Parathyroid adenoma (tissue), 2 donors: ENCODE data around the gene FIGNL1.

Experiments used
- H2AFZ ChIP-seq: fragments of 300-600 bp; sonication (generic); one replicate; pipeline ENCODE4 v1.7.0; 2017; ENCODE audit warnings: antibody characterized with exemption, mild to moderate bottlenecking
- H3K27ac ChIP-seq: fragments of 300-600 bp; sonication (generic); one replicate; pipeline ENCODE4 v1.7.0; 2017
- H3K27me3 ChIP-seq: fragments of 300-600 bp; sonication (generic); one replicate; pipeline ENCODE4 v1.7.0; 2017; ENCODE audit warnings: low read length; ENCODE audit not compliant: control insufficient read depth, insufficient read depth
- H3K36me3 ChIP-seq: fragments of 300-600 bp; sonication (generic); one replicate; pipeline ENCODE4 v1.7.0; 2017; ENCODE audit warnings: low read length; ENCODE audit not compliant: control insufficient read depth, insufficient read depth
- H3K4me1 ChIP-seq: fragments of 300-600 bp; sonication (generic); one replicate; pipeline ENCODE4 v1.7.0; 2017; ENCODE audit warnings: control low read depth
- H3K4me2 ChIP-seq: fragments of 300-600 bp; sonication (generic); one replicate; pipeline ENCODE4 v1.7.0; 2017; ENCODE audit warnings: low read length
- H3K4me3 ChIP-seq: fragments of 300-600 bp; sonication (generic); one replicate; pipeline ENCODE4 v1.7.0; 2017; ENCODE audit warnings: low read depth, low read length
- H3K79me2 ChIP-seq: fragments of 300-600 bp; sonication (generic); one replicate; pipeline ENCODE4 v1.7.0; 2017; ENCODE audit warnings: control low read depth
- H3K9ac ChIP-seq: fragments of 300-600 bp; sonication (generic); one replicate; pipeline ENCODE4 v1.7.0; 2017; ENCODE audit warnings: mild to moderate bottlenecking
- H3K9me3 ChIP-seq: fragments of 300-600 bp; sonication (generic); one replicate; pipeline ENCODE4 v1.7.0; 2017; ENCODE audit warnings: low read length; ENCODE audit not compliant: control insufficient read depth
- CTCF ChIP-seq: fragments of 300-600 bp; sonication (generic); IDR thresholded peaks from one replicate; pipeline ENCODE4 v1.7.0; 2017; ENCODE audit warnings: antibody characterized with exemption, mild to moderate bottlenecking
- donor health status: primary hyperparathyroidism.

The FIGNL1 gene

GRCh38 chr7:50396856-50397255 is 53.3 kb downstream of the FIGNL1 start:
- Histone ChIP-seq H3K4me1 (no peaks in the 10 kb centered on the region), H3K27ac (no peak overlapping the region), H3K9me3 (no peaks in the 10 kb centered on the region), H3K27me3 (no peaks in the 10 kb centered on the region), H3K9ac (no peak overlapping the region), H2AFZ (no peak overlapping the region), H3K79me2 (no peaks in the 10 kb centered on the region), H3K4me2 (no peak overlapping the region), H3K36me3 (no peaks in the 10 kb centered on the region), H3K4me3 (no peak overlapping the region)
- no peak for TF ChIP-seq CTCF

GRCh38 chr7:50394315-50394714 is 55.8 kb downstream of the FIGNL1 start:
- Histone ChIP-seq H3K79me2 (no peaks in the 10 kb centered on the region), H3K4me3 (no peak overlapping the region), H3K9me3 (no peaks in the 10 kb centered on the region), H2AFZ (no peak overlapping the region), H3K36me3 (no peaks in the 10 kb centered on the region), H3K4me1 (no peaks in the 10 kb centered on the region), H3K27me3 (no peaks in the 10 kb centered on the region), H3K27ac (no peak overlapping the region), H3K9ac (no peak overlapping the region), H3K4me2 (no peak overlapping the region)
- no peak for TF ChIP-seq CTCF
